Fibroblast of pulmonary artery (primary cell): ENCODE measurements around the gene MPP7.

Experiments used
- DNase-seq: peaks from one replicate; pipeline ENCODE4 v3.0.0-alpha.2; 2010; ENCODE audit warnings: low read depth
- H3K4me3 ChIP-seq: replicated peaks from 2 replicates; pipeline ENCODE4 v1.5.1; 2011; ENCODE audit warnings: low read depth, mild to moderate bottlenecking, control low read depth, low read length, moderate library complexity
- TF ChIP-seq, protein P1 (sequence below): IDR thresholded peaks from 2 replicates; pipeline ENCODE4 v1.5.1; 2011; ENCODE audit warnings: mild to moderate bottlenecking, control low read depth, low read length, inconsistent platforms; ENCODE audit errors: missing control alignments

Gene MPP7

DNA sequence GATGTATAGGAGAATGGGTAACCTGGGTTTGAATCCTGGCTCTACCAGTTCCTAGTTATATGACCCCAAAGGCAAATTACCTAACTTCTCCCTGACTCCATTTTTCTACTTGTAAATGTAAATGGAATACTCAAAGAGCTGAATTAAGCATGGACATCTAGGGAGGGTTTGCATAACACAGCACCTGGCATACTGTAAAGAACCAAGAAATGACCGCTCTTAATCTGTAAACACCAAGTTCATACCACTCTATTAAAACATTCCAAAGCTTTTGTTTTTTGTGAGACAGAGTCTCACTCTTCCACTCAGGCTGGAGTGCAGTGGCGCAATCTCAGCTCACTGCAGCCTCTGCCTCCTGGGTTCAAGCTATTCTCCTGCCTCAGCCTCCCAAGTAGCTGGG, 19.6 kb downstream of the MPP7 start:
- TF ChIP-seq, protein P1, sequence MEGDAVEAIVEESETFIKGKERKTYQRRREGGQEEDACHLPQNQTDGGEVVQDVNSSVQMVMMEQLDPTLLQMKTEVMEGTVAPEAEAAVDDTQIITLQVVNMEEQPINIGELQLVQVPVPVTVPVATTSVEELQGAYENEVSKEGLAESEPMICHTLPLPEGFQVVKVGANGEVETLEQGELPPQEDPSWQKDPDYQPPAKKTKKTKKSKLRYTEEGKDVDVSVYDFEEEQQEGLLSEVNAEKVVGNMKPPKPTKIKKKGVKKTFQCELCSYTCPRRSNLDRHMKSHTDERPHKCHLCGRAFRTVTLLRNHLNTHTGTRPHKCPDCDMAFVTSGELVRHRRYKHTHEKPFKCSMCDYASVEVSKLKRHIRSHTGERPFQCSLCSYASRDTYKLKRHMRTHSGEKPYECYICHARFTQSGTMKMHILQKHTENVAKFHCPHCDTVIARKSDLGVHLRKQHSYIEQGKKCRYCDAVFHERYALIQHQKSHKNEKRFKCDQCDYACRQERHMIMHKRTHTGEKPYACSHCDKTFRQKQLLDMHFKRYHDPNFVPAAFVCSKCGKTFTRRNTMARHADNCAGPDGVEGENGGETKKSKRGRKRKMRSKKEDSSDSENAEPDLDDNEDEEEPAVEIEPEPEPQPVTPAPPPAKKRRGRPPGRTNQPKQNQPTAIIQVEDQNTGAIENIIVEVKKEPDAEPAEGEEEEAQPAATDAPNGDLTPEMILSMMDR, result no peak
- no peak for DNase-seq
- H3K4me3 ChIP-seq, result no peak overlapping the region

DNA sequence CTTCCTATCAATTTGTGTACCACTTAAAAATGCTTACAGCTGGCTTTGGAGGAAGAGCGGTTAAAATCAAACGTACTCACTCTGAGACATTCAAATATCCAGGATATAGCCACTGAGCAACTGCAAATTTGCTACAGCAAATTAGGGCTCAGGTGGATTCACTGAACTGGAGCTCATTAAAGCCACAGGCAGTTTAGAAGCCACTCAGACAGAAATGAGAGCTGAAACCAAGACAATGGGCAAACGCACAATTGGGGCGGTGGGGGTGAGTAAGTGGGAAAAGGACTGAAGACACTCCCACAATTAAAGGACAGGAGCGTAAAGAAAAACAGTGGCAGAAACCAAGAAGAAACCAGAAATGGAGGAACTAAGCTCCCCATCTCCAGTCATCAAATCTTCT, 20.5 kb downstream of the MPP7 start:
- DNase-seq, result no peak
- TF ChIP-seq, protein P1, result no peak

DNA sequence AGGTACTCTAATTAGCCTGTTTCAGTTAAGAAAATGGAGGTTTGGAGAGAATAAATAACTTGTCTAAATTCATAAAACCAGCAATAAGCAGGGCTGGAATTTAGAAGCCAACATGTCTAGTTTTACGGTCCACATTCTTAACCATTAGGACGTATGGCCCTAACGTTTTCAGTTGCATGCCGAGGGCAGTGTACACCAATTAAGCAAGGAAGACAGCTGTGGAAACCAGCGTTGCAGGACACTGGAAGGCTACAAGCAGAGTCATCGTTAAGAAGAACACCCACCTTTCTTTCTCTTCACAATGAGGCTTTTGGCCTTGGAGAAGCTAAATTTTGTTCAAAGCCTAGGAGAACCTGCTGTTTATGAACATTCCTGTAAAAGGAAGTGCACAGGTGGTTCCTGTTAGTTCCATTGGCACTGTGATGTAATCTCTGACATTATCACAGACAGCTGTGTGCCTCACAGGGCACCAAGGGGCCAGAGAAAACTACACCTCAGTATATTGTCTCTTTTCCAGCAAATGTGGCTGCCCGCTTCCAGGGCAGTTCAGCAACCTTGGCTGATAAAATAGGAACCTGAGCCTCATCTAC, 21.0 kb downstream of the MPP7 start:
- no peak for DNase-seq
- TF ChIP-seq, protein P1, result no peak
- H3K4me3 ChIP-seq, result no peak overlapping the region

More for the DNA sequence above, 20.5 kb downstream of the MPP7 start:
- H3K4me3 ChIP-seq, result no peak overlapping the region

DNA sequence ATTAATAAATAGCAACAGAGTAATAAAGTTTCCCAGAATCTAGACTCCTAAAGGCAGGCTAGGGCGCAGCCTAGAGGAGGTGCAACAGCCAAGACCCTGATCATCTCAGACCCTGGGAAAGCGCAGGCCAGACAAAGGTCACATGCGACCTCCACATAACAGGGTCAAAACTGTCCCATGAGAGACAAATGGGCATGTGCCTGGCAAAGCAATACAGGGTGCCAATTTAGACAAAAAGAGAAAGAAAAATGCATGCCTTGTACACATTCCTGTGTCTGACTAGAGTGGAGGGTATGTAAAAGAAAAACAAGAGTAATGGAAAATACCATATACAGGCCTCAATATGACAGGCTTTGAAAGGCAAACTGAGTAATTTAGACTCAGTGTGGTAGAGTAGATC, 22.2 kb downstream of the MPP7 start:
- peak; percentile 17 for DNase-seq
- TF ChIP-seq, protein P1, result no peak
- no peak overlapping the region for H3K4me3 ChIP-seq

DNA sequence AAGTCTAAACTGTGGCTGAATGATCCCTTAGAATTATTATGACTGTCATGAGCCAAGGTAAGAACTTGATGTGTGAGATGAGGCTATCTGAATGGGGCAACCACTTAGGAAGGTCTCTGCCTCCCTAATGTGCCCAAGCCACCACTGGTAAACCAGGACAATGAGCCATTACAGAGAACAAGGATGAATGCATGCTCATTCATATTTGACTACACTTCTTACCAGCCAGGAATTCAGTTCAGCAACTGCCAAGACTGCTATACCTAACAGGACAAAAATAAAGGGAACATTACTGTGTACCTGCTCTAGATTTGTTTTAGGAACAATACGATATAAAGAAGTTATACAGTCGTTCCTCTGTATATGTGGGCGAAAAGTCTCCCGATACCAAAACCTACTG, 23.0 kb downstream of the MPP7 start:
- TF ChIP-seq, protein P1, result no peak
- no peak overlapping the region for H3K4me3 ChIP-seq
- no peak for DNase-seq

DNA sequence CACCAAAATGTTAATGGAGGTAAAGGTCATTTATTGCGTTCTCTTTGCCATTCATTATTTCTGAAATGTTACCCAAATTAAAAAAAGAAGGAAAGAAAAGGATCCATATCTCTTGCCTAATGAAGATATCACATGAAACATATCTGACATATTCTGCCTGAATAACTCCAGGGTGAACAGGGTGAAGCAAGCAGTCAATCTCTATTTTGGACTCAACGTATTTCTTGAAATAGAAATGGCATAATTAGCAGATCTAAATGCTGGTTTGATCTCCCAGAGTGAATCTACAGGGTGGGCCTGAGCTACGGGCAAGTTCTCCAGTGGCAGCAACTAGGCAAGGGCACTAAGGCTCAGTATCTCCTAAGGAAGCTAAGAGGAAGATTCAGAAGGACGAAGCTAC, 24.0 kb downstream of the MPP7 start:
- H3K4me3 ChIP-seq, result no peak overlapping the region
- TF ChIP-seq, protein P1, result no peak
- DNase-seq, result no peak

DNA sequence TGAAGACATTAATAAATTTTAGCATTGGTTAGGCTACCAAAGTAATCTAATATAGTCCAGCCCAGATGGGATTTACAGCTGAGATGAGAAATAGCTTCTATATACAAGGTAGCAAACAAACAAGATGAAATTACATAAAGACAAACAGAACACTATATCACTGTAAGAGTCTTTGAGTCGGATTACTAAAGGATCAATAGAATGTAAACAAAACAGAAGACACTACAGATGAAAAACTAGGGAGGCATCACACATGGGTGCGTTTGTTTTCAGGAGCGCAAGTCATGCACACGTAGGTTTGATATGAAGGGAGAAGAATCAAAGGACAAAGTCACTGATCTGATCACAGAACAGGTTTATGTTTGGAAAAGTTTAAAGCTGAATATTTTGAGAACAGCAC, 26.5 kb downstream of the MPP7 start:
- no peak for DNase-seq
- no peak overlapping the region for H3K4me3 ChIP-seq
- TF ChIP-seq, protein P1, result no peak
